ENCODE measurements around the gene TTLL11. TPM values are rescaled to one million over a fixed set of nuclear protein-coding genes. Genes with fewer than 3 reads are reported as not detected.

The TTLL11 gene
- total RNA-seq, 1 donor, result 7.3 TPM

GRCh38 chr9:121811751-121812150 lies 281.4 kb downstream of the TTLL11 start:
- no peak for DNase-seq (ENCODE audit: low read depth)
- TF ChIP-seq, protein P1, sequence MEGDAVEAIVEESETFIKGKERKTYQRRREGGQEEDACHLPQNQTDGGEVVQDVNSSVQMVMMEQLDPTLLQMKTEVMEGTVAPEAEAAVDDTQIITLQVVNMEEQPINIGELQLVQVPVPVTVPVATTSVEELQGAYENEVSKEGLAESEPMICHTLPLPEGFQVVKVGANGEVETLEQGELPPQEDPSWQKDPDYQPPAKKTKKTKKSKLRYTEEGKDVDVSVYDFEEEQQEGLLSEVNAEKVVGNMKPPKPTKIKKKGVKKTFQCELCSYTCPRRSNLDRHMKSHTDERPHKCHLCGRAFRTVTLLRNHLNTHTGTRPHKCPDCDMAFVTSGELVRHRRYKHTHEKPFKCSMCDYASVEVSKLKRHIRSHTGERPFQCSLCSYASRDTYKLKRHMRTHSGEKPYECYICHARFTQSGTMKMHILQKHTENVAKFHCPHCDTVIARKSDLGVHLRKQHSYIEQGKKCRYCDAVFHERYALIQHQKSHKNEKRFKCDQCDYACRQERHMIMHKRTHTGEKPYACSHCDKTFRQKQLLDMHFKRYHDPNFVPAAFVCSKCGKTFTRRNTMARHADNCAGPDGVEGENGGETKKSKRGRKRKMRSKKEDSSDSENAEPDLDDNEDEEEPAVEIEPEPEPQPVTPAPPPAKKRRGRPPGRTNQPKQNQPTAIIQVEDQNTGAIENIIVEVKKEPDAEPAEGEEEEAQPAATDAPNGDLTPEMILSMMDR (IDR thresholded peaks at IDR 0.05; ENCODE audit: insufficient read depth, low read length), result no peak
- H3K4me3 ChIP-seq (ENCODE audit: low read depth, low read length), result no peak overlapping the region

GRCh38 chr9:121811140-121811539 lies 282.0 kb downstream of the TTLL11 start:
- no peak overlapping the region for H3K4me3 ChIP-seq (ENCODE audit: low read depth, low read length)
- TF ChIP-seq, protein P1 (IDR thresholded peaks at IDR 0.05; ENCODE audit: insufficient read depth, low read length), result no peak
- DNase-seq (ENCODE audit: low read depth), result no peak

DNA sequence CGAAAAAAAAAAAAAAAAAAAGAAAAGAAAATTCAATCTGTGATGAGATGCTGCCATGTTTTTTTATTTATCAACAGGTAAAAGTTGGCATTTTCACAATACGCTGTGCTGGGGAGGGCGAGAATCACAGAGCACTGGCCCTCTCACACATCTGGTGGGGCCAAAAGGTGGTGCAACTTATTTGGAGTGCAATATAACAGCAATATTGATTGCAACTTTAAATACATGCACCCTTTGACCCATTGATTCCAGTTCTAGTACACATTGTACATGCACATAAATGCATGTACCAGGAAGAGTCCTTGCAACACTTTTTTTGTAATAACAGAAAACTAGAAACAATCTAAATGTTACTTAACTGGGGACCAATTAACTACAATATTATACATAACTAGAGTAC lies 282.6 kb downstream of the TTLL11 start:
- H3K4me3 ChIP-seq (ENCODE audit: low read depth, low read length), result no peak overlapping the region
- no peak for DNase-seq (ENCODE audit: low read depth)

GRCh38 chr9:121809356-121810050 lies 283.6 kb downstream of the TTLL11 start:
- TF ChIP-seq, protein P1 (IDR thresholded peaks at IDR 0.05; ENCODE audit: insufficient read depth, low read length), result no peak
- DNase-seq (ENCODE audit: low read depth), result no peak
- no peak overlapping the region for H3K4me3 ChIP-seq (ENCODE audit: low read depth, low read length)

More for the DNA sequence above, 282.6 kb downstream of the TTLL11 start:
- TF ChIP-seq, protein P1 (IDR thresholded peaks at IDR 0.05; ENCODE audit: insufficient read depth, low read length), result no peak

- TF ChIP-seq, protein P1 (IDR thresholded peaks at IDR 0.05; ENCODE audit: insufficient read depth, low read length), result no peak
- no peak overlapping the region for H3K4me3 ChIP-seq (ENCODE audit: low read depth, low read length)
- DNase-seq (ENCODE audit: low read depth), result no peak
Observed at GRCh38 chr9:121808781-121809180, 284.3 kb downstream of the TTLL11 start.

DNA sequence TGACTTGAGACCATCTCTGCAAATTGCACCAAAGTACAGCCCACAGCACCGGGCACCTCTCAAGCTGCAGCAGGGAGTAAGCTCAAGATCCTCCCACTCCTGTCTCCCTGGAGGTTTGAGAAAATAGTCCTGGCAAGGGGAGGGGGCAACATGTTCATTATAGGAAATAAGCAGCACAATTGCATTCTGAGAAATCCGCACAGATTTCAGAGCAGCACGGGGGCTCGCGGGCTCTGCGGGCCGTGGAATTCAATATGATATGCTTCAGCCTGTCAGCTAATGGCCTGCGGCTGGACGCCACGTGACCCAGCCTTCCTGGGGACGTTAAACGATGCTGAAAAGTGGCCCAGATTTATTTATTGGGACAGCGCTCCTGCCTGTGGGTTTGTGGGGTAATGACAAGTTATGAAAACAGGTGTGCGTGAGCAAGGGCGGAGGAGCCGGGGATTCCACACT lies 285.3 kb downstream of the TTLL11 start:
- no peak overlapping the region for H3K4me3 ChIP-seq (ENCODE audit: low read depth, low read length)
- peak; percentile 6 for DNase-seq (ENCODE audit: low read depth)
- TF ChIP-seq, protein P1 (IDR thresholded peaks at IDR 0.05; ENCODE audit: insufficient read depth, low read length), result no peak
